ENCODE results near the gene CPA3.

- TF ChIP-seq CTCF (IDR thresholded peaks at IDR 0.05) (peak; percentile 40 to 77 (median 66)), POLR2AphosphoS5 (IDR thresholded peaks at IDR 0.05) (no peak), POLR2A (IDR thresholded peaks at IDR 0.05) (no peak)
These were observed 3.7 kb upstream of the CPA3 start for GRCh38 chr3:148861277-148861869.
